GM23338 (cell line): Measurements from ENCODE around the gene NUP62CL. TPM values are rescaled to one million over a fixed set of nuclear protein-coding genes. Genes with fewer than 3 reads are reported as not detected.

Experiments
- ATAC-seq: fragments of 200-7000 bp; cut with Tn5 transposase; 3 replicates; pipeline ENCODE4 v1.9.1; 2020
- DNase-seq: peaks from one replicate; pipeline ENCODE4 v3.0.0-alpha.2; 2015; ENCODE audit warnings: low spot score
- H2AFZ ChIP-seq: fragments of 200-600 bp; sonication (generic); 2 replicates; pipeline ENCODE4 v1.8.0; 2016; ENCODE audit warnings: antibody characterized with exemption, mild to moderate bottlenecking, moderate library complexity
- H3F3A ChIP-seq: fragments of 200-600 bp; sonication (generic); replicated peaks from 2 replicates; pipeline ENCODE4 v1.8.0; 2017; ENCODE audit warnings: antibody characterized with exemption, mixed run types, low read depth
- H3K27ac ChIP-seq: fragments of 200-600 bp; sonication (generic); 2 replicates; pipeline ENCODE4 v1.6.1; 2016; ENCODE audit warnings: low read depth
- H3K27me3 ChIP-seq: fragments of 200-600 bp; sonication (generic); 2 replicates; pipeline ENCODE4 v1.8.0; 2016; ENCODE audit warnings: mild to moderate bottlenecking, mixed run types, moderate library complexity; ENCODE audit not compliant: insufficient read depth
- H3K36me3 ChIP-seq: fragments of 200-600 bp; sonication (generic); 2 replicates; pipeline ENCODE4 v1.8.0; 2016; ENCODE audit warnings: mild to moderate bottlenecking; ENCODE audit not compliant: insufficient read depth
- H3K4me1 ChIP-seq: fragments of 200-600 bp; sonication (generic); 2 replicates; pipeline ENCODE4 v1.8.0; 2016; ENCODE audit warnings: mild to moderate bottlenecking, moderate library complexity; ENCODE audit not compliant: insufficient read depth
- H3K4me2 ChIP-seq: fragments of 200-600 bp; sonication (generic); 2 replicates; pipeline ENCODE4 v1.7.1; 2017; ENCODE audit warnings: mixed run types
- H3K4me3 ChIP-seq: fragments of 200-600 bp; sonication (generic); 2 replicates; pipeline ENCODE4 v1.6.1; 2016; ENCODE audit warnings: mixed run types
- H3K79me2 ChIP-seq: fragments of 200-600 bp; sonication (generic); replicated peaks from 2 replicates; pipeline ENCODE4 v1.8.0; 2017; ENCODE audit warnings: mild to moderate bottlenecking; ENCODE audit not compliant: insufficient read depth
- H3K9me2 ChIP-seq: fragments of 200-600 bp; sonication (generic); 2 replicates; pipeline ENCODE4 v1.8.0; 2017; ENCODE audit not compliant: insufficient read depth
- H4K20me1 ChIP-seq: fragments of 200-600 bp; sonication (generic); replicated peaks from 2 replicates; pipeline ENCODE4 v1.8.0; 2017; ENCODE audit warnings: mild to moderate bottlenecking; ENCODE audit not compliant: insufficient read depth
- H3K27ac Mint-ChIP-seq: 2 replicates; pipeline ENCODE4 v1.8.0; 2020; ENCODE audit warnings: inconsistent platforms, mild to moderate bottlenecking, moderate library complexity, mixed read lengths
- H3K27me3 Mint-ChIP-seq: 3 replicates; pipeline ENCODE4 v1.8.0; 2022; ENCODE audit warnings: low read depth, mild to moderate bottlenecking, moderate library complexity, mixed read lengths, inconsistent platforms; ENCODE audit not compliant: insufficient read depth, poor library complexity
- H3K36me3 Mint-ChIP-seq: 3 replicates; pipeline ENCODE4 v1.8.0; 2021; ENCODE audit warnings: low read depth, mild to moderate bottlenecking, inconsistent platforms, moderate library complexity, mixed read lengths
- H3K4me1 Mint-ChIP-seq: 3 replicates; pipeline ENCODE4 v1.8.0; 2020; ENCODE audit warnings: mild to moderate bottlenecking, inconsistent platforms, mixed read lengths
- H3K4me3 Mint-ChIP-seq: 3 replicates; pipeline ENCODE4 v1.8.0; 2021; ENCODE audit warnings: moderate library complexity, mild to moderate bottlenecking, inconsistent platforms, mixed read lengths
- H3K9me3 Mint-ChIP-seq: 3 replicates; pipeline ENCODE4 v1.8.0; 2020; ENCODE audit warnings: moderate library complexity, mild to moderate bottlenecking, inconsistent platforms, mixed read lengths
- CREB1 ChIP-seq: fragments of 250-450 bp; sonication (Bioruptor Pico); IDR thresholded peaks from 2 replicates; pipeline ENCODE4 v1.5.0; 2020; ENCODE audit warnings: low read depth, mild to moderate bottlenecking, moderate library complexity
- NANOG ChIP-seq: IDR thresholded peaks from 2 replicates; pipeline ENCODE4 v1.6.1; 2016; ENCODE audit warnings: antibody characterized with exemption, borderline replicate concordance
- STAT1 ChIP-seq: IDR thresholded peaks from one replicate; pipeline ENCODE4 v1.6.1; 2016; ENCODE audit warnings: antibody characterized with exemption; ENCODE audit not compliant: unreplicated experiment
- polyA plus RNA-seq: library from polyadenylated mRNA; unstranded; fragments of >200 nt; fragmentation: Nextera tagmentation; extraction: Ambion mirVana; gene quantifications from 2 replicates; pipeline ENCODE4 v1.2.1, GENCODE V29; 2016
- total RNA-seq: library from RNA; depleted of rRNA; stranded (reverse); fragments of >200 nt; shearing (Covaris generic); gene quantifications from 2 replicates; pipeline ENCODE4 v1.2.3, GENCODE V29; 2014
- TF ChIP-seq, protein P1 (sequence below), 2 experiments: fragments of 200-600 bp in 1 of 2; sonication (generic) in 1 of 2; conservative IDR thresholded peaks; 2 replicates each; pipeline versions ENCODE4 v1.5.1 to v1.6.1; 2016 to 2017; ENCODE audit warnings: antibody characterized with exemption in 2 of 2, low read depth in 2 of 2, mild to moderate bottlenecking in 2 of 2, moderate library complexity in 1 of 2
- TF ChIP-seq, protein P2 (sequence below): fragments of 250-450 bp; sonication (Bioruptor Pico); IDR thresholded peaks from 2 replicates; pipeline ENCODE4 v1.5.0; 2020; ENCODE audit warnings: mild to moderate bottlenecking, moderate library complexity
- TF ChIP-seq, protein P3 (sequence below): IDR thresholded peaks from 2 replicates; pipeline ENCODE4 v1.6.1; 2016; ENCODE audit warnings: antibody characterized with exemption

The NUP62CL gene
- total and polyA plus RNA-seq, 2 experiments from 2014 or later = 5.8 to 11.2 TPM

DNA sequence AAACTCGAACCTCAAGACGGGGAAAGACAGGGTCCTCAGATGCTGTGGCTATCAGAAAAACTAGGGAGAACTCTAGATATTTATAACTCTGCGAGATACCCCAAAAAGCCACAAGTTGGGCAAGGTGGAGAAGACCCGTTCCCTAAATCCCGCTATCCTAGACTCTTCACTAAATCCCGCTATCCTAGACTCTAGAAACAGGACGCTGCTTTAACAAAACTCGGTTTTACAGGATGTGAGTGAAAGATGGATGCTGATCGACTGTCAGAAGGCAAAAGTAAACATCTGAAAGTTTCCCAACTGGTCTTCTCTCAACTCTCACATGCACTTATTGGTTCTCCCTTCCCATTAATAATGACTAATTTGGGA lies 448 bp upstream of the NUP62CL start:
- Mint-ChIP-seq H3K9me3 (no peaks in the 10 kb centered on the region), H3K4me3 (peak overlapping the region; percentile 90), H3K27ac (no peak overlapping the region), H3K36me3 (no peaks in the 10 kb centered on the region), H3K27me3 (peaks cover 3% of the 10 kb centered on the region), H3K4me1 (peaks cover 10% of the 10 kb centered on the region; the same call in 2 of the 3 replicates)
- H3K36me3 ChIP-seq = no peaks in the 10 kb centered on the region
- no peak overlapping the region for H3K27ac ChIP-seq
- TF ChIP-seq, protein P1, sequence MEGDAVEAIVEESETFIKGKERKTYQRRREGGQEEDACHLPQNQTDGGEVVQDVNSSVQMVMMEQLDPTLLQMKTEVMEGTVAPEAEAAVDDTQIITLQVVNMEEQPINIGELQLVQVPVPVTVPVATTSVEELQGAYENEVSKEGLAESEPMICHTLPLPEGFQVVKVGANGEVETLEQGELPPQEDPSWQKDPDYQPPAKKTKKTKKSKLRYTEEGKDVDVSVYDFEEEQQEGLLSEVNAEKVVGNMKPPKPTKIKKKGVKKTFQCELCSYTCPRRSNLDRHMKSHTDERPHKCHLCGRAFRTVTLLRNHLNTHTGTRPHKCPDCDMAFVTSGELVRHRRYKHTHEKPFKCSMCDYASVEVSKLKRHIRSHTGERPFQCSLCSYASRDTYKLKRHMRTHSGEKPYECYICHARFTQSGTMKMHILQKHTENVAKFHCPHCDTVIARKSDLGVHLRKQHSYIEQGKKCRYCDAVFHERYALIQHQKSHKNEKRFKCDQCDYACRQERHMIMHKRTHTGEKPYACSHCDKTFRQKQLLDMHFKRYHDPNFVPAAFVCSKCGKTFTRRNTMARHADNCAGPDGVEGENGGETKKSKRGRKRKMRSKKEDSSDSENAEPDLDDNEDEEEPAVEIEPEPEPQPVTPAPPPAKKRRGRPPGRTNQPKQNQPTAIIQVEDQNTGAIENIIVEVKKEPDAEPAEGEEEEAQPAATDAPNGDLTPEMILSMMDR (conservative IDR thresholded peaks at IDR 0.05; ENCODE audit: low read depth in 2 of 2) = no peak
- TF ChIP-seq NANOG = no peak
- TF ChIP-seq, protein P2, sequence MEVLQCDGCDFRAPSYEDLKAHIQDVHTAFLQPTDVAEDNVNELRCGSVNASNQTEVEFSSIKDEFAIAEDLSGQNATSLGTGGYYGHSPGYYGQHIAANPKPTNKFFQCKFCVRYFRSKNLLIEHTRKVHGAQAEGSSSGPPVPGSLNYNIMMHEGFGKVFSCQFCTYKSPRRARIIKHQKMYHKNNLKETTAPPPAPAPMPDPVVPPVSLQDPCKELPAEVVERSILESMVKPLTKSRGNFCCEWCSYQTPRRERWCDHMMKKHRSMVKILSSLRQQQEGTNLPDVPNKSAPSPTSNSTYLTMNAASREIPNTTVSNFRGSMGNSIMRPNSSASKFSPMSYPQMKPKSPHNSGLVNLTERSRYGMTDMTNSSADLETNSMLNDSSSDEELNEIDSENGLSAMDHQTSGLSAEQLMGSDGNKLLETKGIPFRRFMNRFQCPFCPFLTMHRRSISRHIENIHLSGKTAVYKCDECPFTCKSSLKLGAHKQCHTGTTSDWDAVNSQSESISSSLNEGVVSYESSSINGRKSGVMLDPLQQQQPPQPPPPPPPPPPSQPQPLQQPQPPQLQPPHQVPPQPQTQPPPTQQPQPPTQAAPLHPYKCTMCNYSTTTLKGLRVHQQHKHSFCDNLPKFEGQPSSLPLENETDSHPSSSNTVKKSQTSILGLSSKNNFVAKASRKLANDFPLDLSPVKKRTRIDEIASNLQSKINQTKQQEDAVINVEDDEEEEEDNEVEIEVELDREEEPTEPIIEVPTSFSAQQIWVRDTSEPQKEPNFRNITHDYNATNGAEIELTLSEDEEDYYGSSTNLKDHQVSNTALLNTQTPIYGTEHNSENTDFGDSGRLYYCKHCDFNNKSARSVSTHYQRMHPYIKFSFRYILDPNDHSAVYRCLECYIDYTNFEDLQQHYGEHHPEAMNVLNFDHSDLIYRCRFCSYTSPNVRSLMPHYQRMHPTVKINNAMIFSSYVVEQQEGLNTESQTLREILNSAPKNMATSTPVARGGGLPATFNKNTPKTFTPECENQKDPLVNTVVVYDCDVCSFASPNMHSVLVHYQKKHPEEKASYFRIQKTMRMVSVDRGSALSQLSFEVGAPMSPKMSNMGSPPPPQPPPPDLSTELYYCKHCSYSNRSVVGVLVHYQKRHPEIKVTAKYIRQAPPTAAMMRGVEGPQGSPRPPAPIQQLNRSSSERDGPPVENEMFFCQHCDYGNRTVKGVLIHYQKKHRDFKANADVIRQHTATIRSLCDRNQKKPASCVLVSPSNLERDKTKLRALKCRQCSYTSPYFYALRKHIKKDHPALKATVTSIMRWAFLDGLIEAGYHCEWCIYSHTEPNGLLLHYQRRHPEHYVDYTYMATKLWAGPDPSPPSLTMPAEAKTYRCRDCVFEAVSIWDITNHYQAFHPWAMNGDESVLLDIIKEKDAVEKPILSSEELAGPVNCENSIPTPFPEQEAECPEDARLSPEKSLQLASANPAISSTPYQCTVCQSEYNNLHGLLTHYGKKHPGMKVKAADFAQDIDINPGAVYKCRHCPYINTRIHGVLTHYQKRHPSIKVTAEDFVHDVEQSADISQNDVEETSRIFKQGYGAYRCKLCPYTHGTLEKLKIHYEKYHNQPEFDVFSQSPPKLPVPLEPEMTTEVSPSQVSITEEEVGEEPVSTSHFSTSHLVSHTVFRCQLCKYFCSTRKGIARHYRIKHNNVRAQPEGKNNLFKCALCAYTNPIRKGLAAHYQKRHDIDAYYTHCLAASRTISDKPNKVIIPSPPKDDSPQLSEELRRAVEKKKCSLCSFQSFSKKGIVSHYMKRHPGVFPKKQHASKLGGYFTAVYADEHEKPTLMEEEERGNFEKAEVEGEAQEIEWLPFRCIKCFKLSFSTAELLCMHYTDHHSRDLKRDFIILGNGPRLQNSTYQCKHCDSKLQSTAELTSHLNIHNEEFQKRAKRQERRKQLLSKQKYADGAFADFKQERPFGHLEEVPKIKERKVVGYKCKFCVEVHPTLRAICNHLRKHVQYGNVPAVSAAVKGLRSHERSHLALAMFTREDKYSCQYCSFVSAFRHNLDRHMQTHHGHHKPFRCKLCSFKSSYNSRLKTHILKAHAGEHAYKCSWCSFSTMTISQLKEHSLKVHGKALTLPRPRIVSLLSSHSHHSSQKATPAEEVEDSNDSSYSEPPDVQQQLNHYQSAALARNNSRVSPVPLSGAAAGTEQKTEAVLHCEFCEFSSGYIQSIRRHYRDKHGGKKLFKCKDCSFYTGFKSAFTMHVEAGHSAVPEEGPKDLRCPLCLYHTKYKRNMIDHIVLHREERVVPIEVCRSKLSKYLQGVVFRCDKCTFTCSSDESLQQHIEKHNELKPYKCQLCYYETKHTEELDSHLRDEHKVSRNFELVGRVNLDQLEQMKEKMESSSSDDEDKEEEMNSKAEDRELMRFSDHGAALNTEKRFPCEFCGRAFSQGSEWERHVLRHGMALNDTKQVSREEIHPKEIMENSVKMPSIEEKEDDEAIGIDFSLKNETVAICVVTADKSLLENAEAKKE (CRISPR knock-in tag) = no peak
- TF ChIP-seq, protein P3, sequence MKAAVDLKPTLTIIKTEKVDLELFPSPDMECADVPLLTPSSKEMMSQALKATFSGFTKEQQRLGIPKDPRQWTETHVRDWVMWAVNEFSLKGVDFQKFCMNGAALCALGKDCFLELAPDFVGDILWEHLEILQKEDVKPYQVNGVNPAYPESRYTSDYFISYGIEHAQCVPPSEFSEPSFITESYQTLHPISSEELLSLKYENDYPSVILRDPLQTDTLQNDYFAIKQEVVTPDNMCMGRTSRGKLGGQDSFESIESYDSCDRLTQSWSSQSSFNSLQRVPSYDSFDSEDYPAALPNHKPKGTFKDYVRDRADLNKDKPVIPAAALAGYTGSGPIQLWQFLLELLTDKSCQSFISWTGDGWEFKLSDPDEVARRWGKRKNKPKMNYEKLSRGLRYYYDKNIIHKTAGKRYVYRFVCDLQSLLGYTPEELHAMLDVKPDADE = no peak
- TF ChIP-seq CREB1 = no peak
- no peak for TF ChIP-seq STAT1
- no peaks in the 10 kb centered on the region for H4K20me1 ChIP-seq
- no peaks in the 10 kb centered on the region for H3F3A ChIP-seq
- DNase-seq (no peak), ATAC-seq (no peak; the same call in 2 of the 3 replicates)
- no peaks in the 10 kb centered on the region for H3K27me3 ChIP-seq
- no peak overlapping the region for H3K4me2 ChIP-seq
- no peaks in the 10 kb centered on the region for H3K79me2 ChIP-seq
- H3K4me3 ChIP-seq = no peak overlapping the region; the same call in 1 of the 2 replicates
- H2AFZ ChIP-seq = no peak overlapping the region
- peaks cover 11% of the 10 kb centered on the region; the same call in 1 of the 2 replicates for H3K4me1 ChIP-seq
- no peaks in the 10 kb centered on the region for H3K9me2 ChIP-seq
